Stimulated activated CD8-positive, alpha-beta memory T cell treated with anti-CD3 and anti-CD28 coated beads, Interleukin-7, amount 100 ng/mL, for 24 hours (primary cell): ENCODE data around the gene PPME1.

Source experiments
- DNase-seq: peaks from one replicate; pipeline ENCODE4 v3.0.0-alpha.2; 2020; ENCODE audit warnings: low read depth

The PPME1 gene

DNA sequence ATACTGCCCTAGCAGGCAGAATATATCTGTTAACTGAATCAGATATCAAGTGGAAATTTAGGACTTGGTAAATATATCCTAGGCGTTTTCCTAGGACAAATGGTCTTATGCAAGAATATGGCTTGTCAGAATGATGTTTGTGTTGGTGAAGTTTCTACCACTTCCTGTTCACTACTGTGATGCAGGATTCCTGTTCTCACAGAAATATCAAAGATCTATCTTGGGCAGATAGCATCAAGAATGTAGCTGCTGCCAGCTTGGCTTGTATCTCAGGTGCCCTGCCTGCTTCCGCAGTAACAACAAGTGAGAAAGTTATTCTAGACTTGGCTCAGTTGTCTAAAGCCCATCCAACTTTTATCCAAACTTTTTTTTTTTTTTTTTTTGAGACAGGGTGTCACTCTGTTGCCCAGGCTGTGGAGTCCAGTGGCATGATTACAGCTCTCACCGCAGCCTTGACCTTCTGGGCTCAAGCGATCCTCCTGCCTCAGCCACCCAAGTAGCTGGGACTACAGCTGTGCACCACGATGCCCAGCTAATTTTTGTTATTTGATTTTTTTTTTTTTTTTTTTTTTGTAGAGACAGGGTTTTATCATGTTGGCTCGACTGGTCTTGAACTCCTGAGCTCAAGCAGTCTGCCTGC, 61.3 kb downstream of the PPME1 start:
- no peak for DNase-seq

DNA sequence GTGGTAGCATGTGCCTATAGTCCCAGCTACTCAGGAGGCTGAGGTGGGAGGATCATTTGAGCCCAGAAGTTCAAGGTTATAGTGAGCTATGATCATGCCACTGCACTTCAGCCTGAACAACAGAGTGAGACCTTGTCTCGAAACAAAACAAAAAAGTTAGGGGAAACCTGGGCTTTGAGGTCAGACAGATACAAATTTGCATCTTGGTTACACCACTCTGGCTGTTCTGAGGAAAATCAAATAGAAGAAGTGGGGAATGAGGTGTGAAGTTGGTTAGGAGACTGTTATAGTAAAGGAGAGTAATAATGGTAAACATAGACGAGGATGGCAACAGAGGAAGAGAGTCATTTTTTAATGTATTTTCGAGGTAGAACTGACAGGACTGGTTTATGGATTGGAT, 62.6 kb downstream of the PPME1 start:
- no peak for DNase-seq

DNA sequence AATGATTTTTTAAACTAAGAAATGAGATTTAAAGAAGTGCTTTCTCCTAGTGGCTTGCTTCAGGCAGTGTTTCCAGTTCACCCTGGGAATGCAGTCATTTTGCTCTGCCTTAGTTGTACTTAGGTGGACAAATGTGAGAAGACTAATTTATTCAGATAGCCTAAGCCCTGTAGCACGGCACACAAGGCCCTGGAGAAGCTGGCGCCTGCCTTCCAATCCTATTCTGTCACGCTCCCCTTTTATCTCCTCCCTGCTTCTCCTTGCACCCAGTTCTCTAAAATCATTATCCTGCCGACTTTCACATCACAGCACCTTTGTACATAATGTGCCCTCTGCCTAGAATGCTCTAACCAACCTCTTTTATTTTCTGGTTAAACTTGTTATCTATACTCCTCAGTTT, 64.0 kb downstream of the PPME1 start:
- no peak for DNase-seq

DNA sequence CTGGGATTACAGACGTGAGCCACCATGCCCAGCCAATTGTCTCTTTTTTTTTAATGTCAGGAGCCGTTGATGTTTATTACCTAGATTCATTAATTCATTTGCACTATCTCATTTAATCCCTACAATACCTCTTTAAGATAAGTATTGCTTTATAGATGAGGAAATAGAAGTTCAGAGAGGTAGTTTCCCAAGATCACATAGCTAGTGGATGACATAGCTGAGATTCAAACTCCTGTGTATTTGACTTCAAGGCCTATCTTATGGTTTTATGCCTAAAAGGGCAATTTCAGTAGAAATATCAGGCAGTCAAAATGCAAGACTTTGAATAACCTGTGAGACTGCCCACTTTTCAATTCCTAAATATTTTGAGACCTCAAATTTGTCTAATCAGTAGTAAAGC, 66.5 kb downstream of the PPME1 start:
- DNase-seq: no peak

DNA sequence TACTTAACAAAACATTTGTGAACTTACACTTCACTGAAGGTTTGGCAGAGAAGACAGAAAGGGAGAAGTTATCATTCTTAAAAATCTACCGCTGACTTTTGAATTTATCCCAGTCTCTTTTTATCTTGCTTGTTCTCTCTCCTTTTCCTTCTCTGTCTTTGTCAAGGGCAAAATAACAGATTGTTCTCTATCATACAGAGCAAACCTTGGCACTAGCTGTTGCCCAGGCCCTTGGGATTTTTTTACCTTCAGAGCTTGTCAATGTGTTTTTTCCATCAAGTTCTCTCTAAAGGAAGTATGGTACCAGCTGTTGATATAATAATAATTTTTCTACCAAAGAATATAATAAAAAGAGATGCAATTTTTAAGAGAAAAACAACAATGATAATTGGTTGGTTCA, 67.2 kb downstream of the PPME1 start:
- DNase-seq: no peak

DNA sequence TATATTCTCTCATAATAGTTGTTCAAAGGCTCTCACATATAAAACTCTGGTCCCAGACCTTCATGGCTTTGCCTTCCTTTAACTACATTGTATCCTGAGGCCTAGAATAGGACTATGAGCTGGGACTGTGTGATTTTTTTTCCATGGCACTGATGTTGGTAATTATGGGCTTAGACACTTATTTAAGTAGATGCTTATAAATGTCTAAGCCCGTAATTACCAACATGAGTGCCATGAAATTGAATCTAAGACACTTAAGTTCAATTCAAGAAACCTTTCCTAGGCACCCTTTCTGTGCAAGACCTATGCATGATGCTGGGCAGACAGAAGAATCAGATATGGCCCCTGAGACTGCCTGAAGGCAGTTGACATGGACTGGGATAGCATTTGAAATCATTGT, 77.4 kb downstream of the PPME1 start:
- no peak for DNase-seq

DNA sequence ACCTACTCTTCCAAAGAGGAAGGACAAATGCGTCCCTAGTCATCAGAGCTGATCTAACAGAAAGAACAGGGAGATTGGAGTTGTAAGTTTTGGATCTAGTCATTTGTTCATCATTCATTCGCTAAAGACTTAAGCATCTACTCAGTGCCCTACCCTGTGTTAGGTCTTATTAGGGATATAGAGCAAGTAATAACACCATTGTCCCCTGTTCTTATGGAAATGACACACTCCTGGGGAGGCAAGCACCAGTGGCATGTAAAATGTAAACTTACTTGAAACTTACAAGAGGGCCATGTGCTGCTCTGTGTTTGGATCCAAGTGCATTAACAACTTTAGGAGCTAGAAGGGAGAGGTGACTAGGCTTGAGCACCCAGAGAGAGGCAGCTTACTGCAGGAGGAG, 78.4 kb downstream of the PPME1 start:
- DNase-seq: no peak

DNA sequence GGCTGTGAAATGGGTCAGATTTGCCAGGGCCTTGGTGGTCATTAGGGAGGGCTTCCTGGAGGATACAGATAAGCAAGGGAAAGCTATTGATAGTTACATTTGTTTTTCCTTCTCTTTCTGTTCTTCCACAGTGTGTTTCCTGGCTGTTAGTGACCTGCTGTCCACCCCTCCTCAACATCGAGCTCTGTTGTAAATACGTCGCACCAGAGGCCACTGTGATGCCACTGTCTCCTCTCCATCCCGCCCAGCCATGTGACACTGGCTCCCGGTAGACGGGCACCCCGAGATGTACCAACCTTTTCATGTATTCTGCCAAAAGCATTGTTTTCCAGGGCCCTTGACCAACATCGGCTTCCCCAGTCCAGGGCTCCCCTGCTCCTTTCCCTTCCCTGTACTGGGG, 82.3 kb downstream of the PPME1 start:
- DNase-seq: no peak

DNA sequence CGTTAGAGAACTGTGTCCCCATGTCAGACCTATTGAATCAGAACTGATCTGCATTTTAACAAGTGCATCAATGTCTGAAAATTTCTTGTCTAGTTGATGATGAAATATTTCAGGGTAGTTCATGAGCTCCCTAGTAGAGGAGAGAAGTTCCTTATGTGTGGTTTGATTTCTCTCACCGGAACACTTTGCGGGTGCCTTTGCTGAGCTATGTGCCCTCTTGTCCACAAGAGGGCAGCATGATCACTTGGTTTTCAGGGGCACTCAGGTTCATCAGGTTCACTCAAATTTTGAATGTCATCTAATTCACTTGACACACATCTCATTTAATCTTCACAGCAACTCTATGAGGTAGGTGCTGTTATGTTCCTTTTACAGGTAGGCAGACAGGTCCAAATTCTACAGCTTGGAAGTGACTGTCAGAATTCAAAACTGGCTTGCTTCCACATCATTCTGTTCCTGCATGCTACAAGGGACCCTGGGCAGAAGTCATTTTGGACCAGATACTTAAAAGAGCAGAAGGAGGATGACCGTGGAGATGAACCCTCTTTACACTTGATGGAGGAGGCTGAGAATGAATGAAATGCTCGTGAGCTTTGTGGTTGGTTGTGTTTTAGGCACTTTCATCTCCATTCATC, 84.8 kb downstream of the PPME1 start:
- no peak for DNase-seq

DNA sequence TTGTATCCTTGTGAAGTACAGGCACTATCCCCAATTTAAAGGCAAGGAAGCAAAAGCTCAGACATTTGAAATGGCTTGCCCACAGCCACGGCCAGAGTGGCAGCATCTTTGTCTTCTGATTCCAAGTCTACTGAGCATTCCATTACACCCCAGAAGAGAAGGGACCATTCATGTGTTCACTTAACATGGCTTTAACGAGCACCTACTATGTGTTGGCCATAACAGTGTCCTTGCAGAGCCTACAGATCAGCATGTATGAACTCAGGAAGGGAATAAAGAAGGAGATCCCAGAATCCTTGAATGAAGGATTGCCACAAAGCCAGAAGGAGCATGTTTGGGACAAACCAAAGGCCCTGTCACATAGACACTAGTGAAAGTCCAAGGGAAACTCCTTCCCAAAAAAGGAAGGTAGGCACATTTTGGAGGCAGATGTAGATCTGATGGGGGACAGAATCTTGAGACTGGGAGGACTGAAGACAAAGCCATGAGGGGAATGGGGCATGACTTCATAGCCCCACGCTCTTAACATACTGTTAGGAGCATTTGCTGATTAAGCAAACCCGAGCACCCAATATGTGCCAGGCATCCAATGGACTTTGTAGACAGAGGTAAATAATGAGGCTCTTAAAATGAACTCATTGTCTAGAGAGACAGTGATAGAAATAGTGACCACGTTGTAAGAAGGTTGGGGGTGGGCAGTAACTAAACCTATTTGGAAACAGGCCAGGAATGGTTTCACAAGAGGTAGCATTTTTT, 85.5 kb downstream of the PPME1 start:
- no peak for DNase-seq

DNA sequence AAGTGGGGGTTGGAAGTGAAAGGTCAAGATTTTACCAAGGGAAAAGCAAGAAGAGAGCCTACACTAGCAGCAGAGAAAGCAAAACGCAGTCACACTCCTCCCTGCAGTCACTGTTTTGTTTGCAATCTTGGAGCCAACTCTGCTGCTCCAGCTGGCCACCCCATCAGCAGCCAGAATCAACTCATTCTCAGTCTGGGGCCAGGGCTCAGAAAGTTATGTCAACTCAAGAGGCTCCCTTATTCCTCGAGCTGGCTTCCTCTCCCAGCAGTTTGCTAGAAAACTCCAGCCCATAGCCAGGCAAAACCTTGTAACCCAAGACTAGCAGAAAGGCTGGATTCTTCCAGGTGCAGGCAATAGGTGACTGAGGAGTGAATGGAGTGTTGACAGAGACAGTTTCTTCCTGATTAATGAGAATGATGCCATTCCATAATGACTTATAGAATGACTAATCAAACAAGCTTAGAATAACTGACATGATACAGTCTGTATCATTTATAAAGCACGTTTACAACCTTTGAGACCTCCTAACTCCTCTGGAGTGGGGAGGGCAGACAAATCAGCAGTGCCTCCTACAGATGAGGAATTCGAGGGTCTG, 87.0 kb downstream of the PPME1 start:
- DNase-seq: no peak

DNA sequence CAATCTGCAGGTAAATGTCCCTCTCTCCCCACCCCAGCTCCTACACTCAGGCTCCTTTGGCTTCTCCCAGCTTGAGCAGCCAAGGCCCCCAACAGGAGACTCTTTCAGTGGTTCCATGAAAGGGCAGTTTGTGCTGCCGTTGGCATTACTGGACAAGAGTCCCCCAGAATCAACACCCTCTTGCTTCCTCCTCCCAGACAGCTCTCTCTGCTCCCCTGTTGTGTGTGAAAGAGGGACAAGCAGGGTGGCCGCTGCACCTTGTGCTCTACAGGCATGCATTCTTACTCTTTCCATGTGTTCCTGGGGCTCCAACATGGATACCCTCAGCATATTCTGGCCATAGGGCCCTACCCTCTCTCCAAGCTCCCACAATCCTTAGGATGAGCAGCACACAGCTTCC, 91.6 kb downstream of the PPME1 start:
- no peak for DNase-seq

DNA sequence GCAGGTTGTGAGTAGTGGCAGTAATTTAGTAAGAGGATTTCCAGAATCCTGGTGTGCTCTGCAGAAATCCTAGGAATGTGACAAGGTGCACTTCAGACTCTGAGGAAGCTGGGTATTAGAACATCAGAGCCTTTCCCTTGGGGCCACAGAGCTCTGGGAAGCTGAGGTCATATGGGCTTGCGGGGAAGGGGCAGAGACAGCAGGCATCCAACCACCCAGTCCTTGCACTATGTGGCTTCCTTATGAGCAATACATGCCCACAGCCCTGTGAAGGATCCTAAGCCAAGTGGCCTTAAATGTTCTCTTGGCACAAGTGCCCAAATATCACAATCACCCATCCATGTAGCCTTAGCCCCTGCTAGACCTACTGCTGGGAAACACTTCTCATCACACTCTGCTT, 94.2 kb downstream of the PPME1 start:
- no peak for DNase-seq

DNA sequence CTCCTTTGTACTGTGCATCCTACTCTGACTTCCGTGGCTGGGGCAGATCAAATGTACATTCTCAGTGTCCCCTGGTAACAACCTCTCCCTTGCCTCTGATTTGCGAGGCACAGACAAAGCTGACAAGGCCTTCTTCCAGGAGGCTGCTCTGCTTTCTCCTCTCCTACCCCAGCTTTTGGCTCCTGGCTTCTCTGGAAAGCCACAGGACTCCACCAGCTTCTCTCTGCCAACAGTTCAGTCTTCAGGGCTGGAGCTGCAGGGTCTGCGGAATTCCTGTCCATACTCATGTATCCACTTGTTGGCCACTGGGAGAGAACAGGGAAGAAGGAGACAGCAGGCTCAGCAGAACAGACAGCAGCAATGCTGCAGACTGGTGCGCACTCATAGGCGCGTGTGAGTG, 95.9 kb downstream of the PPME1 start:
- no peak for DNase-seq

DNA sequence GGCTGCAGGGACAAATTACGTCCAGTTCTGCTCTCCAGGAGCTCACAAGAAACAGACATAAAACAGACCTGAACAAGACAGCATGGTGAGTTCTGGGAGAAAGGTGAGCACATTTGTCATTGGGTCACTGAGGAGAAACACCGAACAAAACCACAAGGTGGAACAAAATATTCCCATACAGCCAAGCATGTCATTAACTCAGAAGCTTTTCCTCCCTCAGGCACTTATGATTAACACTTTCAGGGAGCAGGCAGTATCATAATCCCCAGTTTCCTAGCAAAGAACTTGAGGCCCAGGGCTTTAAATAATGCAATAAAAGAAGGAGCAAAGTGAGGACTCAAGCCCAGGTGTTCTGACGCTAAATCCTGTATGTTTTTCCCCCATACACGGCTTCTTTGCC, 97.4 kb downstream of the PPME1 start:
- DNase-seq: no peak

DNA sequence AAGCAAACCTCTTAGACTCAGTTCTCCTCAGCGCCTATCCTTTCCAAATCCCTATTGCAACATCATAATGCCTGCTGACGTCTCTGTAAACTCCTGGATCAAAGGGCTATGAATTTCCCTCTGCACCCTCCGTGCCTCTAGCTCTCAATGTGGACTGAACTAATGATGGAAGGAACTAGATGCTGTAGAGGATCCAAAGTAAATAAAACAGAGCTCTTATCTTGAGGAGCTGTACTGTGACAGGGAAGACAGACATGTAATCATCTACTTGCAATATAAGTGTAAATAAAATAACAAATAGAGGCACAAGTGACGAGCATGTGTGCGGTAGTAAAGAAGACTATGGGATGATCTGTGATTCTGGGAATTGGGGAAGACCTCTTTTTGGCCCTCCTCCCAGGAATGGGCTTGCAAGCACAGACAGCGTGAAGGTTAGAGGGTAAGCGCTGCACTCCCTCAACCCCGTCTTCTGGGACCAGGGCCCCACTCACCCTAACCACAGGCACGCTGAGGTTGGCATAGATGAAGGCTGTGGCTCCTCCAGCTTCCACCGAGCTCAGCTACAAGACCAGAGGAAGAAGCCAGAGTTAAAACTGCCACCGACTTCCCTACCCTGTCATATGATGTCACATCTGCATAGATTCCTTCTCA, 98.2 kb downstream of the PPME1 start:
- no peak for DNase-seq

DNA sequence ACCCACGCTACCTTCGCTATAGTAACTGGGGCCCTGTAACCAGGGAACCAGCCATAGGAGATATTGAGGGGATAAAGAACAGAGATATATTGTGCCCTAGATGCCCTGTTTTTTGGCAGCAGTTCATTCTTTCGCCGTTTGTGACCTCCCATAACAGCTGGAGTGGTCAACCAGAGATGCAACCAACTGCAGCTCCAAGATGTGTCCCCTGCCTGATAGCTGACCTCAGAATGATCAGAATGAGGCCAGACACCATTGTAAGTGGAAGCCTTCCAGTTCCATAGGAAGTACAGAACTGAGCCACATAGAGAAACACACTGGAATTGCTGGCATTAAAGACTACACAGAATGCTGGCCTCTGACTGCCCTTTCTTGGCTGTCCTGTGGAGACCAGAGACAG, 101.2 kb downstream of the PPME1 start:
- DNase-seq: no peak

DNA sequence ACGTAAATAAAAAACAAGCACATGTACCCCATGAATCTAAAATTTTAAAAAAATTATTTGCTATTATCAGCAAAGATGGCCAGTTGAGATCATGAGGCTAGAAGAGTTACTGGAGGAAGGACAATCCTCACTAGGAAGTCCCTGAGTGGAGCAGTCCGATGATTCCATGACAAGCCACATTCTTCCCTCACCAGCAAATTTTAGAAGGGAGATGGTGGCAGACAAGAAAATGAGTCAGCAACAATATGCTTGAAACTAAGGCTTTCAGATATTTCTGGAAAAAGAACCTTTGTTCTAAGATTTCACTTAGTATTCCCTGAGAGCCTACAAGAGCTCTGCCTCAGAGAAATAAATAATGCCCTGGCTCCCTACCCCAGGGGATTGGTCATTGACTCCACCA, 105.5 kb downstream of the PPME1 start:
- DNase-seq: no peak

DNA sequence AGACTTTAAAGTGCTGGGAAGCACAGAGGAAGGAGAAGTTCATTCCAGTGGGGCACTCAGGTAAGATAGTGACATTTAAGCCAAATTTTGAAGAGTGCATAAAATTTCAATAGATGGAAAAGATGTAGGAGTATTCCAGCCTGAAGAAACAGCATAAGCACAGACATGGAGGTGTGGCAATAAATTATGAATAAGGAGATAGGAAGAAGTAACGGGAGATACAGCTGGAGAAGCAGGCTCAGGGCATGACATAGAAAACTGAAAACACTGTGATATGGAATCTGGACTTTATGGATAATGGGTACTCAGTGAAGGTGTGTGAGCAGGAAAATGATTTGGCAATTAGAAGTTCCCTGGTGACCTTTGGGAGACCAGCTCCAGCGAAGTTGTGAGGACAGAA, 107.0 kb downstream of the PPME1 start:
- DNase-seq: no peak

DNA sequence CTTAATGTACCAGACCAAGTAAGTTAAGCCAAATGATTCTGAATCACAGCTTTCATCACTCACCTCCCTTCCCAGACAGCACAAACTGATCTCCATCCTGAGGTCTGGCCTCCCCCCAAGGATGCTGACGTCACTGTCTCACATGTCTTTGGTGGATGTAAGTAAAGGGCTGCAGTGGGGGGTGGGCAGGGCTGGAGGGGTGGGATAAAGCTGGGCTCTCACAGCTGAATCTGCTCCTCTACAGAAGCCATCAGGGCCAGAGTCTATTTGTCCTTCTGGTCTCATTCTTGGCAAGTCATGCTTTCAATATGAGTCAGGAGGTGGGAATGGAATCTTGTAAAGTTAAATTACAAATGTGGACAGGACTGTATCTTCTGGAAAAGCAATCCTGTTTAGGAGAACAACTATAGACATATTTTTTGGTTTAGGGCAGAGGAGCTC, 107.7 kb downstream of the PPME1 start:
- DNase-seq: no peak

DNA sequence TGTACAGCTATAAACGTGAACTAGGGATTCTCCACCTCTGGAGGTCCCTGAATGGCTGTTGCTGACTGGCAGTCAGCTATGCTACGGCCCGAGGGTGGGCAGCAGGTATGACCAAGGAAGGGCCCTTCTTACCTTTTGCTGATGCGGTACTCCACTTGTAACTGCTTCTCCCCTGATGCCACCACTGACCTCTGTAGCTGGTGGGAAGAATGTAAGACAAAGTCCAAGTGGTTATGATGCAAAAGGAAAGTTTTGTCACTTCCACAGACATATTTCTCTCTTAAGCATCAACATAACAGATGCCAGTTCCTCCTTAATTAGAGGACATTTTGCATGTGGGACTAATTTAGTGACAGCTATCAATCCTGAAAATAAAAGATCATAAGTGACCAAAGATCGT, 108.2 kb downstream of the PPME1 start:
- no peak for DNase-seq

DNA sequence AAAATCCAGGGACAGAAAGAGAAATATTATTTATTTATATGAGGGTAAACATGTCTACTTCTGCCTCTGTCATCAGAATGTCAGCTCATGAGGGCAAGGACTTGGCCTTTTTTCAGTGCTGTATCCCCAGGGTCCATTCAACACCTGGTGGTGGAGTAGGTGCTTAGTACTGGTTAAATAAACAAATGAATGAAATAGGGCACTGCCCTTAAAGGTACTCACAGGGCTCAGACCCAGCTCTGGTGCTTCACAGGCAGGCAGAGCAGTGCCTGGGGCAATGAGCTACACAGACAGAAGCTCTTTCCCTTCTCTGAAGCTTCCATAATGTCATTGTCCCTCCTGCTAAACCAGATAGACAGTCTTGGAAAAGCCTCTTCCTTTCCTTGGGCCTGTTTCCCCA, 109.4 kb downstream of the PPME1 start:
- DNase-seq: no peak

DNA sequence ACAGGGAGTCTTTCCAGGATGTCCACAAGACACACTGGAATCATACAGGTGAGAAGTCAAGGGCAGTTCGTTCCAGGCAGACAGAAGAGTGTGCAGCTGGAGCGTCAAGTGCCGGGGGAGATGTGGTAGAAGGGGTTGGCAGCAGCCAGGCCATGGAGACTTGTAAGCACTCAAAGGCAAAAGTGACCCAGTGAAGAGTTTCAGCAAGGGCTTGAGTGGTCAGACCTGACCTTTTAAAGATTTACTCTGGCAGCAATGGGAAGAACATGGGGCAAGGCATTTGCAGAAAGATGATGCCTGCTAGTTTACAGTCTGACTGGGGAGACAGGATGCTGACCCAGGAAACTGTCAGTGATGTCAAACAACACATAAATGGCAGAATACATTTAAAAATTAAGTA, 111.3 kb downstream of the PPME1 start:
- DNase-seq: no peak
